Measurements from ENCODE around the gene BRSK2. TPM values are rescaled to one million over a fixed set of nuclear protein-coding genes. Genes with fewer than 3 reads are reported as not detected.

The BRSK2 gene
- total RNA-seq, 1 experiment from 2014 or later = 23.6 TPM

DNA sequence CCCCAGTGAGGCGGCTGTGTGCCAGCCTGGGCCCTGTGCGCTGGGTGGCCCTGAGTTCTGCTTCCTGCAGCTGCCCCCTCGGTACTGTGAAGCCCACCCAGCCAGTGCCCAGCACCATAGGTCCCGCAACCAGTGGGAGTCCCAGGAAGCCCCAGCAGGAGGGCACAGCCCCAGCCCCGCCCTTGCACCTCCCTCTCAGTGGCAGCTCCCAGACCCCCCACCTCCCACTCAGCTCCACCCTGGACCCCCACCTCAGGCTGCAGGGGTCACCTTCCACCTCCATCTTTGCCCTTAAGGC lies 66.0 kb downstream of the BRSK2 start:
- Histone ChIP-seq H3K4me3 (ENCODE audit: insufficient read depth, low read depth, low read length) (no peak overlapping the region), H3K27me3 (ENCODE audit: control insufficient read depth, insufficient read depth, low read length) (no peaks in the 10 kb centered on the region), H3K36me3 (replicated peaks; ENCODE audit: control insufficient read depth, insufficient read depth, low read length) (peaks cover 2% of the 10 kb centered on the region; the same call in 1 of the 2 replicates)
- no peak for DNase-seq

DNA sequence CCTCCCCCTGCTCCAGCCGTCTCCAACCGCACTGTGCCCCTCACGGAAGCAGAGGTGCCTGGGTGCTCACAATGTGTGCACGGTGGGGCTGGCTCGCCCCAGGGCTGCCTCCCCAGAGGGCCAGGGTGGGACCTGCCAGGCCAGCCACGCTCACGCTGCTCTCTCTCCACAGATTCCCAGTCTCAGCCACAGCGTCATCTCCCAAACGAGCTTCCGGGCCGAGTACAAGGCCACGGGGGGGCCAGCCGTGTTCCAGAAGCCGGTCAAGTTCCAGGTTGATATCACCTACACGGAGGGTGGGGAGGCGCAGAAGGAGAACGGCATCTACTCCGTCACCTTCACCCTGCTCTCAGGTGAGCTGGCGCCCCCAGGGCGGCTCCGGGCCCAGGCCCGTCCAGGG lies 66.4 kb downstream of the BRSK2 start:
- Histone ChIP-seq H3K27me3 (ENCODE audit: control insufficient read depth, insufficient read depth, low read length) (no peaks in the 10 kb centered on the region), H3K4me3 (ENCODE audit: insufficient read depth, low read depth, low read length) (no peak overlapping the region), H3K36me3 (replicated peaks; ENCODE audit: control insufficient read depth, insufficient read depth, low read length) (peaks cover 2% of the 10 kb centered on the region; the same call in 1 of the 2 replicates)
- no peak for DNase-seq

DNA sequence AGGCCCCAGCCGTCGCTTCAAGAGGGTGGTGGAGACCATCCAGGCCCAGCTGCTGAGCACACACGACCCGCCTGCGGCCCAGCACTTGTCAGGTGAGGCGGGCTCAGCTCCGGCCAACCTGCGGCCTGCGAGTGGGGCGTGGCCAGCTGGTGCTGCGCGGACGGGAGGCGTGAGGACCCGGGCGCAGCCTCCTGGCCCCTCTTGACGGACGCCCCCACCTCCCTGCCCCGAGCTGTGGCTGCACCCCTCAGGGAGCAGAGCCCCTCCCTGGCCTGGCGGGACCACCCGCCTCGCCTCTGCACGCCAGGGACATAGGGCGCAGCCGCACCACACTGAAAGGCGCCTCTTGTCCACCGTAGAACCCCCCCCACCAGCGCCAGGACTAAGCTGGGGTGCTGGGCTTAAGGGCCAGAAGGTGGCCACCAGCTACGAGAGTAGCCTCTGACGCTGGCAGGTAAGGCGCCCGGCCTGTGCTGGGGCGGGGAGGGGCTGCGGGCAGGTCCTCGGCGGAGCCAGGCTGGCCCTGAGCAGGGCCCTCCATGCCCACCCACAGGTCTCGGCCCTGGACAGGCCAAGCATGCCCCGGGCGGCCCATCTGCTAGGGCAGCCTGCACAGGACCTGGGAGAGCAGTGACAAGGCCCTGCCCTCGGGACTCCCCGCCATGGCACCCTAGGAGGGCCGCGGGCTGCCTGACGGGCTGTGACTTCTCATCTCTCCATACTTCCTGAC lies 67.0 kb downstream of the BRSK2 start:
- no peaks in the 10 kb centered on the region for H3K27me3 ChIP-seq (ENCODE audit: control insufficient read depth, insufficient read depth, low read length)
- no peak overlapping the region for H3K4me3 ChIP-seq (ENCODE audit: insufficient read depth, low read depth, low read length)
- peaks cover 2% of the 10 kb centered on the region; the same call in 1 of the 2 replicates for H3K36me3 ChIP-seq (replicated peaks; ENCODE audit: control insufficient read depth, insufficient read depth, low read length)
- no peak for DNase-seq

DNA sequence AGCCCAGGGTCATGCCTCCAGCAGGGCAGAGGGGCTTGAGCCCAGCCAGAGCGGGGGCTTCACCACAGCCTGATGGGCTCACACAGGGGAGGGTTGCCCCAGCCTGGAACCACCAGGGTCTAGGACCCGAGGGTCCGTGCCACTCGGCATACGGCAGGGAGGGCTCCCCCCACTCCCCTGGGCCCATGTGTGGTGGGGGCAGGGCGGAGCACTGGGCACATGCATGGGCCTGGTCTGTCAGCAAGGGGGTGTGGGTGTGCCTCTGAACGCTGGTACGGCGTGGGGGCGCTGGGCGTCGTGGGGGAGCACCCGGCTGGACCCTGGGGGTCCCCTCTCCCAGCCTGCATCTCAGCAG lies 67.6 kb downstream of the BRSK2 start:
- Histone ChIP-seq H3K27me3 (ENCODE audit: control insufficient read depth, insufficient read depth, low read length) (no peaks in the 10 kb centered on the region), H3K4me3 (ENCODE audit: insufficient read depth, low read depth, low read length) (no peak overlapping the region), H3K36me3 (replicated peaks; ENCODE audit: control insufficient read depth, insufficient read depth, low read length) (peaks cover 2% of the 10 kb centered on the region; the same call in 1 of the 2 replicates)
- no peak for DNase-seq

DNA sequence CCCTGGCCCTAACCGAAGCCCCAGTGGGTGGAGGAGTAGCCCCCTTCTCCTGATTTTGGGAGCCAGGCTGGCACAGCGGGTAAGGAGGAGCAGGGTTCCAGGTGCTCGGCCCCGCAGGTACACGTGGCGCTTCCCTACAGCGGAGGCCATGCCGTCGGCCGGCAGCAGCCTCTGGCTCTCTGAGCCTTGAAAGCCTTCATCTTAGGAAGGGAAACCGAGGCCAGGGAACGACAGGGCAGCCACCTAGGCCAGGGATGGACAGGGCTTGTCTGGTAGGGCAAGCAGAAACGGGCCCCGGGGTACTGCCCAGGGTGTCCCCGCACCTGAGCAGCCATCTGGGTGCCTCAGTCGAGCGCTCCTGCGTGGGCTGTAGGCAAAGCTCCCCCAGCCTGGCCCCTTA lies 68.1 kb downstream of the BRSK2 start:
- DNase-seq = no peak
- H3K36me3 ChIP-seq (replicated peaks; ENCODE audit: control insufficient read depth, insufficient read depth, low read length) = no peaks in the 10 kb centered on the region; the same call in 1 of the 2 replicates

DNA sequence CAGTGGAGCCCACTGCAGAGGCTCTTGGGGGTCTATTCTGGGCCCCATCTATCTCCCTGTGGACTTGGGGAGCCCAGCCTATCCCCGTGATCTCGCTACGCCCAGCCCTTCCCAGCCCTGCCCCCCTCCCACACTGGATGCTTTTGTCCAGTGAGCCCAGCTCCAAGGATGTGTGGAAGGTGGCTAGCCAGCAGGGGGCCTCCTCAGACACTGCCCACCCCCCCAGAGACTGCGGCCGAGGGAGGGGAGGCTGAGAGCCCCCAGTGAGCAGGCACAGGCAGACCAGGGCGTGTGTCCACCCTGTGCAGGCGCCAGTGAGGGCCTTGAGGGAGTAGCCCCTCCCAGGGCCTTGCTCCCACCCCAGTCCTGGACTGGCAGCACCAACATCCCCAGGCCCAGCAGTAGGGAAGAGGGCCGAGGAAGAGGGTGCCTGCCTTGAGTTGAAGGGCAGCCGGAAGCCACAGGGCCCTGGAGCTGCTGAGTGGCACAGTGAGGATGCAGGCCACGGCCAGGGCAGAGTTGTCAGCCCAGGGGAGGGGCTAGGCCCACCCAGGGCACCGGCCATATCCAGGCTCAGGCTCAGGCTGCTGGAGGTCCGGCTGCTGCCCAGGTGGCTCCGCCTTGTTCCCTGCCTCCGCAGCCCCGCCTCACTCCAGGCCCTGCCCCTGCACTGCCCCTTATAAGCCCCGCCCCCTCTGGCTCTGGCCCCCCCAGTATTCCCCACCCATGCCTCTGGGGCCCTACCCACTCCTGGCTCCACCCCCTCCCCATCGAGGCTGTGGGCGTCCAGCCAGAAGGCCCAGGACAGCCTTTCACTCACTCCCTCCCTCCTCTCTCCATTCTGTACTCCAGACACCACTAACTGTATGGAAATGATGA lies 68.8 kb downstream of the BRSK2 start:
- Histone ChIP-seq H3K36me3 (replicated peaks; ENCODE audit: control insufficient read depth, insufficient read depth, low read length) (no peaks in the 10 kb centered on the region), H3K4me3 (ENCODE audit: insufficient read depth, low read depth, low read length) (no peak overlapping the region), H3K27me3 (ENCODE audit: control insufficient read depth, insufficient read depth, low read length) (no peaks in the 10 kb centered on the region)
- peak; percentile 95 for DNase-seq

More for the DNA sequence above, 68.1 kb downstream of the BRSK2 start:
- Histone ChIP-seq H3K27me3 (ENCODE audit: control insufficient read depth, insufficient read depth, low read length) (no peaks in the 10 kb centered on the region), H3K4me3 (ENCODE audit: insufficient read depth, low read depth, low read length) (no peak overlapping the region)

DNA sequence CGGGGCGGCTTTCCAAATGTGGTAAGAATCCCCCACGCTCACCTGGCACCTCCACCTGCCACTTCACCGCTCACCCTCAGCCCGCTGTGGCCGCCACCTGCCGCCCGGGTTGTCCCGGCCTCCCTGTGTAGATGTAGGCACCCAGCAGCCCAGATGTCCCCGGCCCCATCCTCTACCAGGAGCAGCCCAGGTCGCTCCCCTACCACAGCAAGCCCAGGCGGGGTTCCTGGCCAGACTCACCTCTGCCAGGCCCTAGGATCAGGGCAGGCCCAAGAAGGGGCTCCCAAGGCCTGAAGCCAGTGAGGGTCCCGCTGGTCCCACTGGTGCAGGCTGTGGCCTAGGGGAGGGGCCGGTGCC lies 69.5 kb downstream of the BRSK2 start:
- DNase-seq = no peak
- Histone ChIP-seq H3K36me3 (replicated peaks; ENCODE audit: control insufficient read depth, insufficient read depth, low read length) (no peaks in the 10 kb centered on the region), H3K4me3 (ENCODE audit: insufficient read depth, low read depth, low read length) (no peak overlapping the region), H3K27me3 (ENCODE audit: control insufficient read depth, insufficient read depth, low read length) (no peaks in the 10 kb centered on the region)

DNA sequence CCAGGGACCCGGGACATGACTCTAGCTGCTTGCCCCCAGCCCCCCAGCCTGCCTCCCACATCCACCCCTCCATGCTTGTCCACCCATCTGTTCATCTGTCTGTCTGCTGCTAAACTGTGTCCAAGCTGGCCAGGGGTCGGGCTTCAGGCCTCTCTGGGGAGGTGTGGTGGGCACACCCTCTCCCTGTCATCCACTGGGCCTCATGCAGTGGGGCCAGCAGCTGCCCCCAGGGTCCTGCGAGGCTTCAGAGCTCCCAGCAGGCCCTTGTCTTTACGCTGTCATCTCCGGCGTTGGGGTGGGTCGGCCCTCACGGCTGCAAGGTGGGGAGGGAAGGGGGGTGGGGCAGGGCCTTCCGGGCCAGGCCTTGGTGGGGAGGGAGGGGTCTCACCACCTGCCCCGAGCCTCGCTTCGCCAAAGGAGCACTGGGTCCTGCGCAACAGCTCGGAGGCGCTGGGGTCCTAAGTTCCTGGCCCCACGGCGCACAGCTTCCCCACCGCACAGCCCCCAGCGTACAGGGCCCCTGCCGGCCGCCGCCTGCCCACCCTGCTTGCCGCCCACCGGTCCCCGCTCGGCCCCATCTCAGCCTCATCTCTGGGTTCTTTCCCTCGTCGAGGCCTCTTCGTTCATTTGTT lies 70.1 kb downstream of the BRSK2 start:
- Histone ChIP-seq H3K36me3 (replicated peaks; ENCODE audit: control insufficient read depth, insufficient read depth, low read length) (no peaks in the 10 kb centered on the region), H3K27me3 (ENCODE audit: control insufficient read depth, insufficient read depth, low read length) (no peaks in the 10 kb centered on the region), H3K4me3 (ENCODE audit: insufficient read depth, low read depth, low read length) (no peak overlapping the region)
- no peak for DNase-seq

DNA sequence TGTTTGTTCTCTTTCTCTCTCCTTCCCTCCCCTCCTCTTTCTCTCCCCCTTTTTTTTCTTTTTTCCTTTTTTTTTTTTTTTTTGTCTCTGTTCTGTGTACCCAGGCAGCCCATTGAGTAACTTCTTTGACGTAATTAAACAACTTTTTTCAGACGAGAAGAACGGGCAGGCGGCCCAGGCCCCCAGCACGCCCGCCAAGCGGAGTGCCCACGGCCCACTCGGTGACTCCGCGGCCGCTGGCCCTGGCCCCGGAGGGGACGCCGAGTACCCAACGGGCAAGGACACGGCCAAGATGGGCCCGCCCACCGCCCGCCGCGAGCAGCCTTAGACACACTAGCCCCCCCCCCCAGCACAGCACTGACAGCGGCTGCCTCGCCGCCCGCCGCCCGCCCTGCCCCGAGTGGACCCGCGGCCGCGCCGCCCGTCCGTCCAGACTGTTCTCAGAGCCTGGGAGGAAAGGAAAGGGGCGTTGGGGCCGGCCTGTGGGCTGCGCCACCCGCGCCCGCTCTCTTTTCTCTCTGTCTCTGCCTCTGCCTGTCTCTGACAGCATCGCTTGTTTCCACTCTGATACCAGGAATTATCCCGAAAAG lies 70.8 kb downstream of the BRSK2 start:
- H3K36me3 ChIP-seq (replicated peaks; ENCODE audit: control insufficient read depth, insufficient read depth, low read length) = no peaks in the 10 kb centered on the region
- no peak overlapping the region for H3K4me3 ChIP-seq (ENCODE audit: insufficient read depth, low read depth, low read length)
- H3K27me3 ChIP-seq (ENCODE audit: control insufficient read depth, insufficient read depth, low read length) = no peaks in the 10 kb centered on the region
- no peak for DNase-seq

DNA sequence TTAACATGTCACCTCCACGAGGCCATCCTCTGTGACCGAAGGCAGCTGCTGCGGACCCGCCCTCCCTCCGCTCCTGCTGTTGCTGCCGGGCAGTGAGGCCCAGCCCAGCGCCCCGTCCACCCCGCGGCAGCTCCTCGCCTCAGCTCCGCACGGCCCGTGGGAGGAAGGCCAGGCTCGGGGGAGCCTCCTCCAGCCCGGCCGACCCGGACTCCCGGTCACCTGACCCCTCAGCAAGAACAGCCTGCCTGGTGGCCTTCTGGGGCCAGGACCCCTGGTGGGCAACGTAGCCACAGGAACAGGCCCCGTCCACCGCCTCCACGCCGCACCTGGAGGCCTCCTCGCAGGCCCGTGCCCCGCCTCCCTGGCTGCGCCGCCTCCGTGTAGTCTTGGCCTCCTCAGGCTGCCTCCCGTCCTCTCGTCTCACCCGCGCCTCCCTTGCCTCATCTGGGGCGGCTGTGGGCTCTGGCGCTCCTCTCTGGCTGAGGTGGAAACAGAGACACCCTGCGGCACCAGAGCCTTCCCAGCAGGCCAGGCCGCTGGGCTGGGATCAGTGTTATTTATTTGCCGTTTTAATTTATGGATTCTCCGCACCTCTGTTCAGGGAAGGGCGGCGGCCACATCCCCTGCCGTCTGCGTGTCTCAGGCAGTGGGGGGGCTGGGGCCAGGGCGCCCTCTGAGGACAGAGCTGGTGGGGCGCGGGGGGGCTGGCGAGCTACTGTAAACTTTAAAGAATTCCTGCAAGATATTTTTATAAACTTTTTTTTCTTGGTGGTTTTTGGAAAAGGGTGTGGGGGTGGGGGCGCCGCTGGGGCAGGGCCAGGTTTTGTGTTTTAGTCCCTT lies 71.5 kb downstream of the BRSK2 start:
- H3K36me3 ChIP-seq (replicated peaks; ENCODE audit: control insufficient read depth, insufficient read depth, low read length) = no peaks in the 10 kb centered on the region
- H3K4me3 ChIP-seq (ENCODE audit: insufficient read depth, low read depth, low read length) = no peak overlapping the region
- H3K27me3 ChIP-seq (ENCODE audit: control insufficient read depth, insufficient read depth, low read length) = no peaks in the 10 kb centered on the region
- no peak for DNase-seq

DNA sequence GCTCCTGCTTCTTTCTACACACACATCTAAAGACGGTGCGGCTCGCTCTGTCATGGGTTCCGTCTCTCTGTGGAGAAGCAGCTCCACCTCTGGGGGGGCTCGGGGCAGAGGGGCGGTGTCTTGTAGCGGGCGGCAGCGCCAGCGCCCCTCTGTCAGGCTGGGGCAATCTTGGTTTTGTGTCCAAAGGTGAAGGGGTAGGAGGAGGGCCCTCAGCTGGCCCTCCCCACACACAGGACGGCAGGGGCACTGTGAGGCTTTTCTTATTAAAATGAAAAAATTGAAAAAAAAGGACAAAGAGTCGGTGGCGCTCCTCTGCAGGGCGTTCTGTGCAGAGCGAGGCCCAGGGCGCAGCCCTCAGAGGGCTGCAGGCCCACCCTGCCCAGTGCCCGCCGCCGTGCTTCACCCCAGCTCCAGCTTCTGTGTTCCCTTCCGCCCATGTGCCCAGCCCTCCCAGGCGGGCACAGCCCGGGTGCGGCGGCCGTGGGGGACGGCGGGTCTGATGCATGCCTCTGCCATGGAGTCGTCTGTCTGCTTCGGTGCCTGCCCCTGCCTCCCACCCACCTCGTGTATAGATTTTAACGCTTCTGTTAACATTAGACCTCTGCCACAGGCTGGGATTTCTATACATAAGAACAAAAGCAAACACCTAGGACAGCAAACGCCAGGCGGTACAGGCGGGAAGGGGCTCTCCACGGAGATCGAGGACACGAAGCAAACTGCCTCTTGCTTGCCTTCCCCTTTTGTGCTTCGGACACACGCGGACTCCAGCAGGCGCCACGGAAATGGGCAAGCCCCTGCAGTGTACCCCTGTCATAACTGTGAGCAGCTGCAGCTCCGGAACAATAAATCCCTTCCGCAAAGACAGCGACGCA lies 72.3 kb downstream of the BRSK2 start:
- no peak for DNase-seq
- H3K27me3 ChIP-seq (ENCODE audit: control insufficient read depth, insufficient read depth, low read length) = no peaks in the 10 kb centered on the region
- H3K36me3 ChIP-seq (replicated peaks; ENCODE audit: control insufficient read depth, insufficient read depth, low read length) = no peaks in the 10 kb centered on the region
- H3K4me3 ChIP-seq (ENCODE audit: insufficient read depth, low read depth, low read length) = no peak overlapping the region

DNA sequence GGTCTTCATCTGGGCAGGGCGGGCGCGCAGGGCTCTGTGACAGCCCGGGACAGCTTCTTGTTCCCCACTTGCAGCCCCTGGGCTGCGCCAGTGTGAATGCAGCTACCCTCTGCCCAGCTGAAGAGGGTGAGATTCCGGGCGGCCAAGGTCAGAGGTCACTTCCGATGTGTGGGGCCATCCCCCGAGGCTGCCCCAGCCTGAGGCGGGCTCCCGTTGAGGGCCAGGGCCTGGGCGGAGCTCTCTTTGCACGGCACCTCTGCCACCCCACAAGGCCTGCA lies 72.9 kb downstream of the BRSK2 start:
- no peaks in the 10 kb centered on the region for H3K36me3 ChIP-seq (replicated peaks; ENCODE audit: control insufficient read depth, insufficient read depth, low read length)
- no peak for DNase-seq

DNA sequence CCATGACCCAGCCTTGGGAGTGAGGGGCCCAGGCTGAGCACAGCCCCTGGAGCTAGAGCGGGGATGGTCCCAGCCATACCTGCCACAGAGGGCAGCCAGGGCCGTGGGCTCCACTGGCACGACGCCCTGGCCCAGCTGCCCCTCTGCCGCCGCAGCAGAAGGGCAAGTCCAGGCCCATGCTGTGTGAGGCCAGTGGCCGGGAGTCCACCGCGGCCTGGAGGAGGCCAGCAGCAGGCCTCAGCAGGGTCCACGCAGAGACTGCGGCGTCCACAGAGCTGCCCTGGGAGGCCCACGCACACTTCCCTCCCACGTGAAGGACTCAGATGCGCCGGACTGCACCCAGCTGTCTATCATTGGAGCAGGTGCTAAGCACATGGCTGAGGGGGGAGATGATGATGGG lies 73.3 kb downstream of the BRSK2 start:
- DNase-seq = no peak
- Histone ChIP-seq H3K4me3 (ENCODE audit: insufficient read depth, low read depth, low read length) (no peak overlapping the region), H3K36me3 (replicated peaks; ENCODE audit: control insufficient read depth, insufficient read depth, low read length) (no peaks in the 10 kb centered on the region)

More for the DNA sequence above, 72.9 kb downstream of the BRSK2 start:
- Histone ChIP-seq H3K4me3 (ENCODE audit: insufficient read depth, low read depth, low read length) (no peak overlapping the region), H3K27me3 (ENCODE audit: control insufficient read depth, insufficient read depth, low read length) (no peaks in the 10 kb centered on the region)

More for the DNA sequence above, 73.3 kb downstream of the BRSK2 start:
- H3K27me3 ChIP-seq (ENCODE audit: control insufficient read depth, insufficient read depth, low read length) = no peaks in the 10 kb centered on the region
